NCI-H1105 treated with DMSO at 0.1 percent for 48 hours (cell line): Measurements from ENCODE around the gene SPDYE11.
"Not testable (repeated sequence)": the region's sequence is repeated elsewhere in the genome, so short reads cannot be mapped to it uniquely, and the experiment has no call there.

Experiments used
- DNase-seq: peaks from one replicate; lab custom pipeline; 2025; lab: John Stamatoyannopoulos, UW

The SPDYE11 gene, protein sequence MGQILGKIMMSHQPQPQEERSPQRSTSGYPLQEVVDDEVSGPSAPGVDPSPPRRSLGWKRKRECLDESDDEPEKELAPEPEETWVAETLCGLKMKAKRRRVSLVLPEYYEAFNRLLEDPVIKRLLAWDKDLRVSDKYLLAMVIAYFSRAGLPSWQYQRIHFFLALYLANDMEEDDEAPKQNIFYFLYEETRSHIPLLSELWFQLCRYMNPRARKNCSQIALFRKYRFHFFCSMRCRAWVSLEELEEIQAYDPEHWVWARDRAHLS

DNA sequence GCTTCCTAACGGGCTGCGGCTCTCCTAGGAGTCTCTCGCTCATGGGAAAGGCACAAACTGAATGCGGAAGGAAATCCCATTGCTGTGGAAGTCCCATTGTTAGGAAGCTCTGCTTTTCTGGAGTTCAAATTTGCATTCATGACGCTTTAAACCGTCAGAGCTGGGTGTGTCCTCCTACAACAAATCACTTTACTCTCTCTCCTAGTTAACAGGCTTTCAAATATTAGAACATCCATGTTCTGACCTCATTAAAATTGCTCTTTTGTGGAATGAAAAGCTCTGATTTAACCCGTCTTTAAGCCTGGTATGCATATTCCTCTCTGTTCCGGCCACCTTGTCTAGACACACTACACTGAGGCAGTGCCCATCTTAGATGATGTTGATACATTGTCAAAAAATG lies at the start of gene SPDYE11:
Gene SPDYE11, minus strand, starts transcription at position 101 of the 400 bp plus-strand sequence. CDS start 1,800 bp downstream, outside the sequence.
- DNase-seq = not testable (repeated sequence)

DNA sequence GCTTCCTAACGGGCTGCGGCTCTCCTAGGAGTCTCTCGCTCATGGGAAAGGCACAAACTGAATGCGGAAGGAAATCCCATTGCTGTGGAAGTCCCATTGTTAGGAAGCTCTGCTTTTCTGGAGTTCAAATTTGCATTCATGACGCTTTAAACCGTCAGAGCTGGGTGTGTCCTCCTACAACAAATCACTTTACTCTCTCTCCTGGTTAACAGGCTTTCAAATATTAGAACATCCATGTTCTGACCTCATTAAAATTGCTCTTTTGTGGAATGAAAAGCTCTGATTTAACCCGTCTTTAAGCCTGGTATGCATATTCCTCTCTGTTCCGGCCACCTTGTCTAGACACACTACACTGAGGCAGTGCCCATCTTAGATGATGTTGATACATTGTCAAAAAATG lies 28.2 kb upstream of the SPDYE11 start, which contains the start of gene SPDYE9:
Gene SPDYE9, minus strand, starts transcription at position 101 of the 400 bp plus-strand sequence. CDS start 1,800 bp downstream, outside the sequence.
- not testable (repeated sequence) for DNase-seq

DNA sequence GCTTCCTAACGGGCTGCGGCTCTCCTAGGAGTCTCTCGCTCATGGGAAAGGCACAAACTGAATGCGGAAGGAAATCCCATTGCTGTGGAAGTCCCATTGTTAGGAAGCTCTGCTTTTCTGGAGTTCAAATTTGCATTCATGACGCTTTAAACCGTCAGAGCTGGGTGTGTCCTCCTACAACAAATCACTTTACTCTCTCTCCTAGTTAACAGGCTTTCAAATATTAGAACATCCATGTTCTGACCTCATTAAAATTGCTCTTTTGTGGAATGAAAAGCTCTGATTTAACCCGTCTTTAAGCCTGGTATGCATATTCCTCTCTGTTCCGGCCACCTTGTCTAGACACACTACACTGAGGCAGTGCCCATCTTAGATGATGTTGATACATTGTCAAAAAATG lies 28.0 kb downstream of the SPDYE11 start, which contains the start of gene SPDYE8:
Gene SPDYE8, minus strand, starts transcription at position 101 of the 400 bp plus-strand sequence. CDS start 1,800 bp downstream, outside the sequence.
- not testable (repeated sequence) for DNase-seq

DNA sequence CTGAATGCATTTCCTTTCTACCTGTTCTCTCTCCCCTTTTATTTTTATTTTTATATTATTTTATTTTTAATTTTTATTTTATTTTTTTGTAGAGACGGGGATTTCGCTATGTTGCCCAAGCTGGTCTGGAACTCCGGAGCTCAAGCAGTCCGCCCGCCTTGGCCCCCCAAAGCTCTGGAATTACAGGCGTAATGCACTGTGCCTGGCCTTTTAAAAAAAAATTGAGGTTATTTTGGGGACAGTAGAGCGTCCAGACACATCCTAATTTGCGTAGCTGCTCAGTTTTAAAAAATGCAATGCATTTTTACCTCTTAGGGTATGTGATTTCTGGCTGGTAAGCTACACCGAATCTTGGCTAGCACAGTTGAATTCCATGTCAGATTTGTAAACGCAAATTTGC lies 51.2 kb downstream of the SPDYE11 start:
- not testable (repeated sequence) for DNase-seq

DNA sequence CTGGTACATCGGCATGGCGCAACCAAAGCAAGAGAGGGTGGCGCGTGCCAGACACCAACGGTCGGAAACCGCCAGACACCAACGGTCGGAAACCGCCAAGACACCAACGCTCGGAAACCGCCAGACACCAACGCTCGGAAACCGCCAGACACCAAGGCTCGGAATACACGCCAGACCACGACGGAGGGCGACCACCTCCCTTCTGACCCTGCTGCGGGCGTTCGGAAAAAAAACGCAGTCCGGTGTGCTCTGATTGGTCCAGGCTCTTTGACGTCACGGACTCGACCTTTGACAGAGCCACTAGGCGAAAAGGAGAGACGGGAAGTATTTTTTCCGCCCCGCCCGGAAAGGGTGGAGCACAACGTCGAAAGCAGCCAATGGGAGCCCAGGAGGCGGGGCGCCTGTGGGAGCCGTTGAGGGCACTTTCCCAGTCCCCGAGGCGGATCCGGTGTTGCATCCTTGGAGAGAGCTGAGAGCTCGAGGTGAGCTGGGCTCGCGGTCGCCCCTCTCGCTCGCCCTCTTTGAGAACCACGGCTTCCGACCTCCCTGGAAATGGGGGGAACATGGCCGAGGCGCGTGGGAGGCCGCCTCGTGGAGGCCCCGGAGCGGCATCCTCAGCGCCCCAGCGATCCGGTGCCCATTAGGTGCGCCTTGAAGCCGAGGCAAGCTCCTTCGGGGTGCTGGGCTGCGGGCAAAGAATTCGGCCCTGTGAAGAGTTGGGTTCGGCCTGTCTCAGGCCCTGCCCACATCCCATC lies 51.8 kb downstream of the SPDYE11 start:
- DNase-seq = not testable (repeated sequence)

DNA sequence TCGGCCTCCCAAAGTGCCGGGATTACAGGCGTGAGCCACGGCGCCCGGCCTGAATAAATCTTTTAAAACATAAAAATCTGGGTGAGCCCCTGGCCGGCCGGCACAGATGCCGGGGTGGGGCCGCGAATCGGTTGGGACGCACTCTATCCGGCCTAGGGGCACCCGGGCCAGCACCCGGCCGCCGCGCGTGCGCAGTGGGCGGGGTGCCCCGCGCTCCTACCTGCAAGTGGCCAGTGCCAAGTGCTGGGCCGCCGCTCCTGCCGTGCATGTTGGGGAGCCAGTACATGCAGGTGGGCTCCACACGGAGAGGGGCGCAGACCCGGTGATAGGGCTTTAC lies 52.4 kb downstream of the SPDYE11 start:
- not testable (repeated sequence) for DNase-seq

DNA sequence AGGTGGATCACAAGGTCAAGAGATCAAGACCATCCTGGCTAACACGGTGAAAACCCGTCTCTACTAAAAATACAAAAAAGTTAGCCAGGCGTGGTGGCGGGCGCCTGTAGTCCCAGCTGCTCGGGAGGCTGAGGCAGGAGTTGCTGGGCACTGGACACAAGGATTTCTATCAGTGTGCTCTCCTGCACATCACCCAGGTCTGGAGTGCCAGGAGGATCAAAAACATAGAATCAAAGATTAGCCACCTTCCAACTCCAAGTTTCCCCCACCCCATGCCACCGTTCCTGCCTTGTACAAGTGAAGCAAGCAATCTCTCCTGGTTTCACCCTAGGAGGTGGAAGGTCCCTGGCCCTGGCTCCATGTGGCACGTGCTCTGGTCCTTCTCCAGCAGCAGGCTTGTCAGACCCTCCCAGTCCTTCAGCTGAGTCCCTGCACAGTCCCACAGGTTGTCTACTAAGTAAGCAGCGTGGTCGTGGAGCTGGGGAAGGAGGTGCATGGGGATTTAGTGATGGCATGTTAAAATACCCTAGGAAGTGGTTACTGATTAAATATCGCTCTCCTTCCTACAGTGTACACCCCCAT lies 59.7 kb downstream of the SPDYE11 start:
- DNase-seq = not testable (repeated sequence)
